IMR-90 (cell line): ENCODE measurements around the gene NANS. TPM values are rescaled to one million over a fixed set of nuclear protein-coding genes. Genes with fewer than 3 reads are reported as not detected.
A peak's percentile ranks its signal among the peaks of the same experiment; 100 is the strongest.

Experiments used
- ATAC-seq: fragments of 200-7000 bp; cut with Tn5 transposase; 2 replicates; pipeline ENCODE4 v1.9.1; 2020; ENCODE audit warnings: low read depth, mild to moderate bottlenecking, moderate library complexity
- BruUV-seq: library from RNA; stranded (reverse); fragments of 400-500 nt; replicated peaks from 2 replicates; lab custom pipeline; 2021; lab: Mats Ljungman, UMichigan
- CTCF ChIA-PET: fragments of 300-600 bp; formaldehyde crosslinking; extraction: SDS; loops from one replicate; lab custom pipeline; 2021; ENCODE audit warnings: antibody characterized with exemption; lab: Yijun Ruan, JAX
- POLR2A ChIA-PET: fragments of 300-600 bp; sonication (Branson Sonifier 250); formaldehyde crosslinking; loops from one replicate; lab custom pipeline; 2022; ENCODE audit warnings: antibody characterized with exemption; ENCODE audit not compliant: unreplicated experiment; lab: Charles Lee
- DNase-seq: peaks from one replicate; pipeline ENCODE4 v3.0.0; 2013
- H2AFZ ChIP-seq: replicated peaks from 2 replicates; pipeline ENCODE3; 2013; ENCODE audit warnings: low read length, mild to moderate bottlenecking; ENCODE audit not compliant: poor library complexity
- H2AK5ac ChIP-seq: 2 replicates; pipeline ENCODE4 v1.6.1; 2013; ENCODE audit warnings: low read depth, low read length, inconsistent platforms
- H2AK9ac ChIP-seq: replicated peaks from 2 replicates; pipeline ENCODE3; 2013; ENCODE audit warnings: mild to moderate bottlenecking, low read depth, low read length, moderate library complexity; ENCODE audit not compliant: poor library complexity
- H2BK120ac ChIP-seq: 2 replicates; pipeline ENCODE4 v1.6.1; 2013; ENCODE audit warnings: low read depth, low read length, inconsistent platforms
- H2BK15ac ChIP-seq: 3 replicates; pipeline ENCODE4 v1.6.1; 2013; ENCODE audit warnings: low read depth, low read length, inconsistent platforms
- H2BK20ac ChIP-seq: 2 replicates; pipeline ENCODE4 v1.6.1; 2013; ENCODE audit warnings: low read depth, mild to moderate bottlenecking, inconsistent platforms, low read length, moderate library complexity
- H2BK5ac ChIP-seq: 2 replicates; pipeline ENCODE4 v1.6.1; 2013; ENCODE audit warnings: mild to moderate bottlenecking, low read depth, low read length, inconsistent platforms; ENCODE audit not compliant: poor library complexity, severe bottlenecking
- H3K14ac ChIP-seq: replicated peaks from 2 replicates; pipeline ENCODE4 v1.6.1; 2013; ENCODE audit warnings: low read depth, low read length, inconsistent platforms
- H3K18ac ChIP-seq: 2 replicates; pipeline ENCODE4 v1.6.1; 2013; ENCODE audit warnings: low read depth, low read length, control low read depth
- H3K23ac ChIP-seq: 2 replicates; pipeline ENCODE4 v1.6.1; 2013; ENCODE audit warnings: low read depth, low read length, inconsistent platforms
- H3K27ac ChIP-seq: 2 replicates; pipeline ENCODE4 v1.5.1; 2013; ENCODE audit warnings: mild to moderate bottlenecking, control low read depth, low read length; ENCODE audit not compliant: insufficient read depth
- H3K27me3 ChIP-seq: 2 replicates; pipeline ENCODE4 v1.6.1; 2013; ENCODE audit warnings: low read length; ENCODE audit not compliant: control insufficient read depth, insufficient read depth
- H3K36me3 ChIP-seq: 2 replicates; pipeline ENCODE4 v1.6.1; 2013; ENCODE audit warnings: low read length, mixed read lengths; ENCODE audit not compliant: control insufficient read depth, insufficient read depth
- H3K4ac ChIP-seq: 2 replicates; pipeline ENCODE4 v1.6.1; 2013; ENCODE audit warnings: low read depth, low read length, inconsistent platforms
- H3K4me1 ChIP-seq: 2 replicates; pipeline ENCODE4 v1.6.1; 2013; ENCODE audit warnings: low read length, mixed read lengths; ENCODE audit not compliant: control insufficient read depth, insufficient read depth
- H3K4me2 ChIP-seq: 2 replicates; pipeline ENCODE4 v1.6.1; 2013; ENCODE audit warnings: low read depth, mild to moderate bottlenecking, control low read depth, low read length, moderate library complexity
- H3K4me3 ChIP-seq: 2 replicates; pipeline ENCODE4 v1.5.1; 2013; ENCODE audit warnings: low read depth, mild to moderate bottlenecking, control low read depth, low read length, moderate library complexity; ENCODE audit not compliant: insufficient read depth
- H3K56ac ChIP-seq: 2 replicates; pipeline ENCODE4 v1.6.1; 2013; ENCODE audit warnings: low read length, inconsistent platforms; ENCODE audit not compliant: insufficient read depth; ENCODE audit errors: extremely low read depth
- H3K79me1 ChIP-seq, 2 experiments: 2 replicates each; pipeline ENCODE4 v1.6.1; 2013; ENCODE audit warnings: low read length in 2 of 2, inconsistent platforms in 1 of 2, low read depth in 1 of 2
- H3K9ac ChIP-seq: 2 replicates; pipeline ENCODE4 v1.6.1; 2013; ENCODE audit warnings: low read depth, low read length, control low read depth
- H3K9me1 ChIP-seq: 2 replicates; pipeline ENCODE4 v1.6.1; 2013; ENCODE audit warnings: low read length, inconsistent platforms; ENCODE audit not compliant: insufficient read depth
- H3K9me3 ChIP-seq: 2 replicates; pipeline ENCODE4 v1.6.1; 2013; ENCODE audit warnings: low read length; ENCODE audit not compliant: control insufficient read depth, insufficient read depth
- H4K20me1 ChIP-seq: 2 replicates; pipeline ENCODE4 v1.6.1; 2013; ENCODE audit warnings: low read length, inconsistent platforms; ENCODE audit not compliant: insufficient read depth
- H4K5ac ChIP-seq: 2 replicates; pipeline ENCODE4 v1.6.1; 2013; ENCODE audit warnings: mild to moderate bottlenecking, low read depth, low read length, control low read depth
- H4K8ac ChIP-seq, 2 experiments: 2 replicates each; pipeline ENCODE4 v1.6.1; 2013; ENCODE audit warnings: low read depth in 2 of 2, low read length in 2 of 2, control low read depth in 1 of 2, inconsistent platforms in 1 of 2
- H4K91ac ChIP-seq: 2 replicates; pipeline ENCODE4 v1.6.1; 2013; ENCODE audit warnings: low read depth, low read length, inconsistent platforms; ENCODE audit not compliant: insufficient read depth
- BHLHE40 ChIP-seq: fragments of 150-350 bp; IDR thresholded peaks from 2 replicates; pipeline ENCODE4 v1.6.1; 2016; ENCODE audit warnings: mild to moderate bottlenecking, low read depth, low read length
- CEBPB ChIP-seq: IDR thresholded peaks from 2 replicates; pipeline ENCODE4 v1.6.1; 2012; ENCODE audit warnings: low read depth, low read length, improper control_type of control experiment
- CHD1 ChIP-seq: IDR thresholded peaks from 2 replicates; pipeline ENCODE4 v1.6.1; 2012; ENCODE audit warnings: low read depth, low read length, improper control_type of control experiment
- CTCF ChIP-seq: conservative IDR thresholded peaks from 2 replicates; pipeline ENCODE4 v1.5.1; 2012; ENCODE audit warnings: mild to moderate bottlenecking, low read depth, low read length, improper control_type of control experiment
- ELK1 ChIP-seq: fragments of 150-350 bp; IDR thresholded peaks from 2 replicates; pipeline ENCODE4 v1.6.1; 2016; ENCODE audit warnings: low read depth, mild to moderate bottlenecking, low read length, moderate library complexity, borderline replicate concordance
- FOS ChIP-seq: fragments of 150-350 bp; IDR thresholded peaks from 2 replicates; pipeline ENCODE4 v1.6.1; 2016; ENCODE audit warnings: low read depth, low read length
- MAFK ChIP-seq: IDR thresholded peaks from 2 replicates; pipeline ENCODE4 v1.6.1; 2012; ENCODE audit warnings: low read depth, low read length, improper control_type of control experiment
- MAZ ChIP-seq: IDR thresholded peaks from 2 replicates; pipeline ENCODE4 v1.6.1; 2012; ENCODE audit warnings: low read depth, mild to moderate bottlenecking, low read length, improper control_type of control experiment, moderate library complexity, borderline replicate concordance
- MXI1 ChIP-seq: IDR thresholded peaks from 2 replicates; pipeline ENCODE4 v1.6.1; 2012; ENCODE audit warnings: low read depth, mild to moderate bottlenecking, low read length, moderate library complexity, borderline replicate concordance
- NFE2L2 ChIP-seq: fragments of 150-350 bp; IDR thresholded peaks from 2 replicates; pipeline ENCODE4 v1.6.1; 2016; ENCODE audit warnings: low read depth, mild to moderate bottlenecking, low read length
- POLR2A ChIP-seq: IDR thresholded peaks from 2 replicates; pipeline ENCODE4 v1.6.1; 2012; ENCODE audit warnings: mild to moderate bottlenecking, low read depth, low read length
- RAD21 ChIP-seq: IDR thresholded peaks from 2 replicates; pipeline ENCODE4 v1.6.1; 2012; ENCODE audit warnings: low read length, improper control_type of control experiment
- RCOR1 ChIP-seq: IDR thresholded peaks from 2 replicates; pipeline ENCODE4 v1.6.1; 2012; ENCODE audit warnings: mild to moderate bottlenecking, low read length, improper control_type of control experiment; ENCODE audit not compliant: insufficient replicate concordance
- RFX5 ChIP-seq: IDR thresholded peaks from 2 replicates; pipeline ENCODE4 v1.8.0; 2012; ENCODE audit warnings: low read depth, mild to moderate bottlenecking, low read length, moderate library complexity
- SMC3 ChIP-seq: fragments of 150-350 bp; IDR thresholded peaks from 2 replicates; pipeline ENCODE4 v1.6.1; 2016; ENCODE audit warnings: low read depth, mild to moderate bottlenecking, antibody characterized with exemption, low read length, moderate library complexity
- WGBS, 2 experiments: methylation state at CpG; one replicate each; pipeline versions ENCODE4 v1.1.5 to v1.1.7; 2013; ENCODE audit warnings: missing lambda C conversion rate in 2 of 2; ENCODE audit not compliant: insufficient read length in 1 of 2; ENCODE audit errors: extremely low coverage in 2 of 2; 5-methylcytosine and 5-hydroxymethylcytosine counted together
- dilution Hi-C: fragments of 300-500 bp; cut with HindIII; formaldehyde crosslinking; loops from one replicate; pipeline ENCODE4 v1.14.3; 2018; ENCODE audit warnings: low sequenced_read_pairs; ENCODE audit not compliant: unreplicated experiment
- in situ Hi-C: fragments of 300-500 bp; cut with MboI; formaldehyde crosslinking; loops from 3 replicates; pipeline ENCODE4 v1.14.3; 2019; ENCODE audit warnings: low sequenced_read_pairs, inconsistent platforms, mixed read lengths
- intact Hi-C: fragments of 100-400 bp; cut with micrococcal nuclease; formaldehyde crosslinking; loops from 2 replicates; pipeline ENCODE4 v1.10.0; 2022
- polyA plus RNA-seq, 3 experiments: library from polyadenylated mRNA; depleted of rRNA; stranded (reverse); fragments of >200 nt; gene quantifications; 2 replicates each; pipeline ENCODE4 v1.2.3, GENCODE V29; 2012; ENCODE audit warnings: low replicate concordance in 1 of 3
- total RNA-seq: library from RNA; depleted of rRNA; stranded (reverse); fragments of >200 nt; gene quantifications from 2 replicates; pipeline ENCODE4 v1.2.3, GENCODE V29; 2012
- TF ChIP-seq, protein P1 (sequence below): fragments of 150-350 bp; IDR thresholded peaks from 2 replicates; pipeline ENCODE4 v1.6.1; 2017; ENCODE audit warnings: mild to moderate bottlenecking, antibody characterized with exemption, low read length, low read depth

The NANS gene
- total and polyA plus RNA-seq, 2 of the 4 experiments (the other 2 are of a cell fraction): 210 to 306 TPM

DNA sequence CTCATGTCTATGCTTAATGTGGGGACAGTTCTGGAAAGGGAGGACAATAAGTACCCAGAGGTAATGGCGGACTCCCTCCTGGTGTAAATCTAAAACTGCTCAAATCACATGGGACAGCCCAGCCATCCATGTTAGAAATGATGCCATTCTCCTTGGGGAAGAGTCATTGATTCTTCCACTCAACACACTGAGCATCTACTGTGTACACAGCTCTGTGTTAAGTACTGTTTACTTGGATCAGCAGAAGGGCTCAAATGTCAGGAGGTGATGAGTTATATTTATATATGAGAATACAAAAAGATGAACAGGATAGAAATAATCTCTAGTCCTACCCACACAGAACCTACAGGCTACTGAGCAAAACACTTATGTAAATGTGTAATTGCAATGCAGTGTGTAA is 31.8 kb upstream of the NANS start:
- H3K9me1 ChIP-seq: peaks cover 14% of the 10 kb centered on the region
- ATAC-seq: peak; percentile 19
- no peak overlapping the region for H2BK20ac ChIP-seq
- intact Hi-C loops (no loop called here), in situ Hi-C loops (no loop called here), dilution Hi-C loops (no loop called here)
- no peaks in the 10 kb centered on the region for H3K27me3 ChIP-seq
- H3K27ac ChIP-seq: no peak overlapping the region
- H2BK15ac ChIP-seq: no peak overlapping the region
- H3K9me3 ChIP-seq: no peaks in the 10 kb centered on the region
- no peak overlapping the region for H2BK5ac ChIP-seq
- TF ChIP-seq RFX5: no peak
- TF ChIP-seq CHD1: no peak
- no peak for TF ChIP-seq RCOR1
- no peak for TF ChIP-seq SMC3
- no peak for TF ChIP-seq NFE2L2
- TF ChIP-seq, protein P1, sequence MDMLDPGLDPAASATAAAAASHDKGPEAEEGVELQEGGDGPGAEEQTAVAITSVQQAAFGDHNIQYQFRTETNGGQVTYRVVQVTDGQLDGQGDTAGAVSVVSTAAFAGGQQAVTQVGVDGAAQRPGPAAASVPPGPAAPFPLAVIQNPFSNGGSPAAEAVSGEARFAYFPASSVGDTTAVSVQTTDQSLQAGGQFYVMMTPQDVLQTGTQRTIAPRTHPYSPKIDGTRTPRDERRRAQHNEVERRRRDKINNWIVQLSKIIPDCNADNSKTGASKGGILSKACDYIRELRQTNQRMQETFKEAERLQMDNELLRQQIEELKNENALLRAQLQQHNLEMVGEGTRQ: no peak
- TF ChIP-seq POLR2A: no peak
- no peak for TF ChIP-seq ELK1
- TF ChIP-seq RAD21: no peak
- TF ChIP-seq MXI1: no peak
- no peak for TF ChIP-seq BHLHE40
- TF ChIP-seq CEBPB: no peak
- TF ChIP-seq FOS: no peak
- TF ChIP-seq CTCF: no peak
- no peak for TF ChIP-seq MAZ
- no peak for TF ChIP-seq MAFK
- no peak overlapping the region for H2AFZ ChIP-seq
- H3K4me1 ChIP-seq: peaks cover 2% of the 10 kb centered on the region; the same call in 1 of the 2 replicates
- H3K9ac ChIP-seq: no peak overlapping the region
- no peak overlapping the region for H2AK9ac ChIP-seq
- POLR2A ChIA-PET: no interaction called here
- H3K4ac ChIP-seq: no peak overlapping the region
- H3K79me1 ChIP-seq: no peaks in the 10 kb centered on the region; a peak in 1 of 4 replicates
- H3K4me3 ChIP-seq: no peak overlapping the region
- no peak overlapping the region for H2AK5ac ChIP-seq
- H4K91ac ChIP-seq: no peak overlapping the region
- no peak for DNase-seq
- WGBS, 2 experiments: no CpG with 5 or more reads among the region's 1 CpG
- H4K5ac ChIP-seq: no peak overlapping the region
- H3K14ac ChIP-seq: 0 out of 2 replicates have a peak overlapping the region, but pooled peaks have one; percentile 6
- BruUV-seq: no TSS peak
- no peak overlapping the region for H3K18ac ChIP-seq
- H4K8ac ChIP-seq: no peak overlapping the region
- no peak overlapping the region for H3K56ac ChIP-seq
- no peaks in the 10 kb centered on the region for H4K20me1 ChIP-seq
- no peak overlapping the region for H2BK120ac ChIP-seq
- peaks cover 4% of the 10 kb centered on the region; the same call in 1 of the 2 replicates for H3K36me3 ChIP-seq
- no peak overlapping the region for H3K23ac ChIP-seq
- CTCF ChIA-PET: interaction anchor here (0.7 kb wide), 1 partner anchor 25 kb away, joined by 3 read pairs; no protein-coding TSS in a partner anchor
- no peak overlapping the region for H3K4me2 ChIP-seq
